HG03565 (cell line): ENCODE measurements around the gene ASB4.
"Not testable (repeated sequence)": the region's sequence is repeated elsewhere in the genome, so short reads cannot be mapped to it uniquely, and the experiment has no call there.

ENCODE experiments used
- ATAC-seq: cut with Tn5 transposase; IDR thresholded peaks from one replicate; pipeline ENCODE4 v1.9.1; 2021; ENCODE audit warnings: mild to moderate bottlenecking, moderate library complexity; ENCODE audit not compliant: unreplicated experiment

The ASB4 gene

GRCh38 chr7:95549818-95550529 lies 64.2 kb downstream of the ASB4 start:
- ATAC-seq: no peak

- ATAC-seq: no peak
Observed at GRCh38 chr7:95550546-95550945, 64.8 kb downstream of the ASB4 start.

- not testable (repeated sequence) for ATAC-seq
Observed at GRCh38 chr7:95552010-95552926, 66.5 kb downstream of the ASB4 start.

DNA sequence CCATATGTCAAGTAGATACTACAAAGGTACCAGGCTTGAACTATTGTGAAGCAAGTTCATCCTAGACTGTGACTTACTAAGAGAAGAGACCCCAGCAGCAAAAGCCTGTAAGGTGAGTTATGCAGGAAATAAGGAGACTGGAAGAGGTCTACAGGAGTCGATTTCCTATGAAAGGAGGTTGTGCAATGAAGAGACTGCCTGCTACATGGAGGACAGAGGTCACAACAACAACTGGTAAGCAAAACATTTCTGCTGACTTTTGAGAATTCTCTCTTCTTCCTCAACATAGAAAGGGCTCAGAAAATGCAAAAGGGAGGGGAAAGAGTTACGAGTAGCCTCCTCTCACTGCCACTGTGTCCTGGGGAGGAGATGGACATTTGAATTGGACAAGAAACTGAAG lies 68.2 kb downstream of the ASB4 start:
- ATAC-seq: no peak

DNA sequence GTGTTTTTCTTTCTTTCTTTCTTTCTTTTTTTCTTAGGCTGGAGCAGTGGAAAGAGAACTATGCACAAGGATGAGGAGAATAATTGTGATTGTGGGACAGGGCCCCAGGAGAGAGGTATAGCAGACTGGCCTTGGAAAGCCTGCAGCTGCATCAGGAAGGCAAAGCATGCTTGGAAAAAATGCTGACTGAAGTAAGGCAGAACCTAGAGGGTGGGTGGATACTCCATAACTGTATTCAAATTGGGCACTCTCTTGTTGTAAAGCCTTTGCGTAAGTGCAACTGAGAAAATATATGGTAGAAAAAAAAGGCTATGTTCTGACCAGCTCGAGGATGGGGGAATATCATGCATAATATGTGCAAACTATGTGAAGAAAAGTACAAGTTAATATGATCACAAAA lies 71.0 kb downstream of the ASB4 start:
- ATAC-seq: no peak

DNA sequence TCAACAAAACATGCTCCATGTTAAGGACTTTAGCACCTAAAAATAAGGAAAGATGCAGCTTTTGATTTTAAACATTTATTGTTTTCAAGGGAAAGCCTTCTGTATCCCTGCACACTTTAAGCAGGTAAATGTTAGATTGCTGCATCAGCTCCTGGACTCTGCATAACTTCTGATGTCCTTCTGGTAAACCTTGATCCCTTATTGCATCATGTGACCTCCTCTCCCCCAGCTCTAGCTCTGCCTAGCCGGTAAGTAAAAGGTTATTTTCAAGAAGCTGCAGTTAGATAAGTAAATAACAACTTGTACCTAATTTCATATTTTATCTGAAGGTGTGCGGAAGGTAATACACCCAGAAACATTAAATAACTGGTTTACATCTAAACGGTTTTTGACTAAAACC lies 73.1 kb downstream of the ASB4 start:
- no peak for ATAC-seq

- no peak for ATAC-seq
Observed at GRCh38 chr7:95560674-95561073, 74.9 kb downstream of the ASB4 start.

DNA sequence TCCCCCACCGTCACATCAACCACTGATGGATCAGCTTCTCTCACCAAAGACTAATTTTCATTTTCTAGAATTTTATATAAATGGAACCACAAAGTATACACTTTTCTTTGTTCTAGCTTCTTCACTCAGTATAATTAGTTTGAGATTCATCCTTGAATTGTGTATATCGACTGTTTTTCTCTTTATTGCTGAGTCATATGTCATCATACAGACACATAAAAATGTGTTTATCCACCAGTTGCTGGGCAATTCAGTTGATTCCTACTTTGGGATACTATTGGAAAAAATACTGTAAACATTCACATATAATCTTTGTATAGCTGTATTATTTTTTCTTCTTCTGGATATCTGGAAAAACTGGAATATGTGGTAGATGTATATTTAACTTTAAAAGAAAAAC lies 84.0 kb downstream of the ASB4 start:
- ATAC-seq: no peak

GRCh38 chr7:95577137-95577536 lies 91.4 kb downstream of the ASB4 start:
- ATAC-seq: no peak

- ATAC-seq: no peak
Observed at GRCh38 chr7:95578299-95578855, 92.6 kb downstream of the ASB4 start.

DNA sequence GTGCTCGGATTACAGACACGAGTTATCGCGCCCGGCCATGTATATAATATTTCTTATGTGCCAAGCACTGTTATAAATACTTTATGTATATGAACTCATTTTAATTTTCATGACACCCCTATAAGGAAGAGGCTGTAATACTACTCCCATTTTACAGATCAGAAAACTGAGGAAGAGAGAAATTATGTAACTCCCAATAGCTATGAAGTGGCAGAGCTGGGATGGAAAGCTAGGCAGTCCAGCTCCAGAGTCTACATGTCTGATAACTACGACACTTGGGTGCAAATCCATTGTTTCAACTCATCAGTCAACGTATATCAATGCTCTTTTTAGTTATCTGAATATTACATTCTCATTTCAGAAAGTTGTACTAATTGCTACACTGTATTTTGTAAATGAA lies 93.6 kb downstream of the ASB4 start:
- no peak for ATAC-seq

DNA sequence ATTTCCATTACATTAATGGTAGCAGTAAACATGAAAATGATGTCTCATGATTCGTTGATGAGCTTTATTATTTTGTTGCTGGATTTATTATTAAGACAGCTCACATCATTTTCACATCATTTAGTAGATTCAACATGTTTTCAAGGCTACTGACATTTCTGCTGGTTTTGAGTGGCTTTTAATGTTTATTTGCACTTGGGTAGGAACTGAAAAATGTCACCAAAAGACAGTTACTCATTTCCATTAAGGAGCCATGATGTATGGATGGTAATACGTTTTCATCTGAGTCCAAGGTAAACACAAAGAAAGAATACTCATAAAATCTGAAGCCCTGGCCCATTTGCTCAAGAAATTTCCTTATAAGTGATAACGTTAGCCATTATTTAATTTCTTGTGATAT lies 95.7 kb downstream of the ASB4 start:
- no peak for ATAC-seq

GRCh38 chr7:95582578-95583293 lies 97.0 kb downstream of the ASB4 start:
- no peak for ATAC-seq

DNA sequence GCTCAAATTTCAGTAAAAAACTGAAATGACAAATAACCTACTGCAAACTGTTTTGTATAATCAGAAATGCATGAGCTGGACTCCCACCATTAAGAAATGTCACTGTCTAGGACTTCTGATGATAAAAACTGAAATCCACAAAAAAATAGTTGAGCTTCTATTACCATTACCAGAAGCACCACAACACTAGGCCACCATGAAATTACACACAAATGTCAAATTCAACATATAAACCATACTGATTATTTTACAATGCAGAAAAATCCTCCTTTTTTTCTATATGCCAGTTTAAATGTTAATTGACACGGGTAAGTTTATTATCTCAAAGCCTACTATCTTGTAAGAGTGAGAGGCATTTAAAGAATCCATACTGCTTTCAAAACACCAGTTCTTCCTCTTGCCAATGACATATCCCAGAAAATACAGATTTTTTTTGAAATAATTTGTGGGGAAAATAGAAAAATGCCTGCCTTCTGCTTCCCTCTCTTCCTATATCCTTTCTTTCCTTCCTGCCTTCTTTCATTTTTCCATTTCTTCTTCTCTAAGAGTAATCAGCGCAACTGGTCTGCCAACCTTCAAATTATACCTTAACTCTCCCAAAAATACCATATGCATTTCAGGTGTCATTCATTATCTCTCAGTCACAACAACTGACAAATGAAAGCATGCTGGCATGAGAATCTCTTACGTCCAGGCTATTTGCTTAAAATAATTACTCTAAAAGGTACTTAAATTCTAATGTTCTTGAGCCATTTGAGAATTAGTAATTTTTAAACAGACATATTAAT lies 98.3 kb downstream of the ASB4 start:
- ATAC-seq: no peak

- ATAC-seq: no peak
Observed at GRCh38 chr7:95584769-95585425, 99.2 kb downstream of the ASB4 start.

DNA sequence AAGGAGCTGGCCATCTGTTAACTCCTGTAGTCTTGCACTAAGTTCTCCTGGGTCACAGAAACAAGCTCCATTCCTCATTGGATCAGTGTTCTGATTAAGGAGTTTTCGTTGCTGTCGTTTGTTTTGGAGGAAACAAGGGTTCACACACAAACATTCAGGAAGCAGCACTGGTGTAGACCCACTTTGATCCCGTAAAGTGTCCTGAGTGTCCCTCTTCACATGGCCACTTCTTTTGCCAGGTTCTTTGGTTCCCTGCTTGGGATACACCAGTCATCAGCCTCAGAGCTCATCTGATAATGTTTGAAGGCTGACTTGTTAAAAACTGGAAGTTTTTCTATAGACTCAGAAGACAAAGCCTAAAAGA lies 99.7 kb downstream of the ASB4 start:
- ATAC-seq: no peak

DNA sequence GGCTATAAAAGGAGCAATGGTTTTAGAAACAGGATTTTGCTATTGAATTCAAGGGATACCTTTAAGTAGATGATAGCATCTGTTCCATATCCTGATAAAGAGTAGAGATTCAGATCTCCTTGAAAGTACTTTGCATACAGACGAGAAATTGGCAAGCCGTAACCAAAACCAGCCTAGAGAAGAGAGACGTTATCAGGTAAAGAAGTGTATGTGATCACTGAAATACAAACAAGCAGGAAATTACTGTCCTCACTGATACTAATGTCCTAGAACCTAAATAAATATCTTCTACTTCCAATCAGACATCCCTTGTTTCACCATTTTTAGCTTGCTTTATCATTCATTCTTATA lies 101.2 kb downstream of the ASB4 start:
- no peak for ATAC-seq

- ATAC-seq: no peak
Observed at GRCh38 chr7:95589031-95589430, 103.3 kb downstream of the ASB4 start.

GRCh38 chr7:95589766-95590165 lies 104.0 kb downstream of the ASB4 start:
- no peak for ATAC-seq
